Amygdala (tissue), 56 donors: Measurements from ENCODE around the gene TULP4.
"Not testable (repeated sequence)": the region's sequence is repeated elsewhere in the genome, so short reads cannot be mapped to it uniquely, and the experiment has no call there.

ENCODE experiments used
- DNase-seq, 56 donors: peaks; one replicate each; lab custom pipeline; 2025; lab: John Stamatoyannopoulos, UW

Gene TULP4

DNA sequence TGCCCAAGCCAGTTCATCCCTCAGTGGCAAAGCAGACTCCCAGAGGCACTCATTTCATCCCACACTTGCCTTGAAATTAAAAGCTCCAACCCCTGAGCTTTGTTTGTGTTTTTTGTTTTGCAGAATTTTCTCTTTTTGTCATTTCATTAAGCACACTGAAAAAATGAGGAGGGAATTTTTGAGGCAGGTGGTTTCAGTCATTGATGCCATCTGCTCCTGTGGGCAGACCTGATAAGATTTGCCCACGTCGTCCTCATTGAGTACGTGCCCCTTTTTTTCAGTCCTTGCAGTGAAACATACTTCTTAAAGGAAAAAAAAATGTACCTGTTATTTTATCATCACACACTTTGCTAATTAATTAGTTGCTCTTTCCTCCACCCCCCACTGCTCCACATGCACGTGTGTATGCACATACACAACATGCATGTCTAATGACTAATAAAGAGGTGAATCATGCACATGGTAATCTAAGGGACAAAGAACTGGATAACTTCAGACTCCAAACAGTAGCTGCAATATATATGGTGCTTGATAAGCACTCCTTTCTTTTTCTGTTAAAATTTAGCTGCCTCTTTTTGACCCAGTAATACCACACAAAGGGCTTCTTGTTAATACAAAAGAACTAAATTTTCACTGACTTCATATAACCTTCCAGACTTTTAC is 145.5 kb downstream of the TULP4 start:
- DNase-seq, result no peak

DNA sequence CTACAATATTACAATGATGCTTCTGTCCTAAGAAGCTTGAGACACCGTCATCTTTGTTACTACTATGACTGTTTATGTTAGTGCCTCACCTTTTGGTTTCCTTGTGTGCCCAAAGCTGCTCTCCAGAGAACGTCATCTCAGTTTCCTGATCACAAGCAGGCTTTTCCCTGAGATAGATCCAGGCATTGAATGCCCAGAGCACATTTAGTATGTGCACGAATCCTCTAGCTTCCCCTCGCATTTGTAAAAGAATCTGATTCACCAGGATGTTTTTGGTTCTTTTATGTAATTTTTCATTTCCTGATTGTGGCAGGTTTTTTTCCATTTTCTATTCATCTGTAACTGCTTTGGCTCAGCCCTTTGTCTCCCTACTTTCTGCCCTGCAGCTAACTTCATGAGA is 147.5 kb downstream of the TULP4 start:
- DNase-seq, result no peak

DNA sequence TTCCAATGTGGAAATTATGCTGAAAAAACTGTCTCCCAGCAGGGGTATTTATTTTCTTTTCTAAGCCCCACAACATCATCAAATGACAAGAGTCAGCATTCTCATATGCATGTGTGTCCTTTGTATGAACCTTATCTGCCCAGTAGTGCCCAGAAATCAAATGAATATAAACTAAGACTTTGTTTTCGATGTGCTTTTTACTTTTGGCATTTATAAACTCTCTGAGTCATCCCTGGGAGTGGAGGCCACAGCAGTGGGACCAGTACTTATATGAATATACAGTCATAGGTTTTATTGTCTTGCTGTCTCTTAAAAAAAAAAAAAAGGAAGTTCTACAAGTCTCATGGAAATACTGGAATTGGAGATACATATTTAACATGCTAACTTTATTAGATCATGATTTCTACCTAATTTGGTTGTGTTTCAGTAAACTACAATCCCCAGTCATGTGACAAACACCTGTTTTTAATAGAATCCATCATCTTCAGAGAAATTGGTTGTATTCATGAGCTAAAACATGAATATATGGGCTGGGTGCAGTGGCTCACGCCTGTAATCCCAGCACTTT is 148.4 kb downstream of the TULP4 start:
- no peak for DNase-seq

DNA sequence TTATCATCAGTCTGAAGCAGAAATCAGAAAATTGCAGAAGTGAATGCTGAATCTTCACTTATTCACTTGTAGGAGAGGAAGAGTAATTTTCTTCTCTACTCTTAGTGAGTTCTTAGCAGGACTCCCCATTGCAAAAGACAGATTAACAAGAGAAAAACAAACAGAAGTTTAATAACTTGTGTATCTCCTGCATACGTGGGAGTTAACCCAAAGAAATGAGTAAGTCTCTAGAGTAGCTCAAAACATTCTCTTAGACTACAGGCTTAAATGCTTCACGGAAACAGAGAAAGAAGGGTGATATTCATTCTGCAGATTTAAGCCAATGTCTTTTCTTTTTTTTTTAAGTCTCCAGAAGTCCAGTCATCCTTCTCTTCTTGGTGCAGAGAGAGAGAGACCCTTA is 149.7 kb downstream of the TULP4 start:
- no peak for DNase-seq

DNA sequence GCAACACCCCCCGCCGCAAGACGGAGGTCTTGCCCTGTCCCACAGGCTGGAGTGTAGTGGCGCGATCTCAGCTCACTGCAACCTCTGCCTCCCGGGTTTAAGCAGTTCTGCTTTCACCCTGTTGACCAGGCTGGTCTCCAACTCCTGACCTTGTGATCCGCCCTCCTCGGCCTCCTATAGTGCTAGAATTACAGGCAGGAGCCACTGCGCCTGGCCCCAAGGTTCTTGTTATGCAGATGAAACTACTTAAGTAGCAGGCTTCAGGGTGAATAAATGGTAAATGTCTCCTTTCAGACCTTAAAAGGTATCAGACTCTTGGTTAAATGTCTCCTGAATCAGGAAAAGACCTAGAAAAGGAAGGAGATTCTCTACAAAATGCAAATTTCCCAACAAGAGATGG is 152.2 kb downstream of the TULP4 start:
- DNase-seq, result no peak

DNA sequence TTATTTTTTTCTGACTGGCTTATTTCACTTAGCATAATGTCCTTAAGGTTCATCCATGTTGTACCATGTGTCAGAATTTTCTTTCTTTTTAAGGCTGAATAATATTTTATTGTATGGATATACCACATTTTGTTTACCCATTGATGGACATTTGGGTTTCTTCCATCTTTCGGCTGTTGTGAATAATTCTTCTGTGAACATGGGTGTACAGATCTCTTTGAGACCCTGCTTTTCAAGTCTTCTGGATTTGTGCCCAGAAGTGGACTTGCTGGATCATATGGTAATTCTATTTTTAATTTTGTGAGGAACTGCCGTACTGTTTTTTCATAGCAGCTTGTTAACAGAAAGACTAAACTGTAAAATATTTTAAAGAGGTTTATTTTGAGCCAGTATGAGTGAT is 153.0 kb downstream of the TULP4 start:
- DNase-seq, result no peak

DNA sequence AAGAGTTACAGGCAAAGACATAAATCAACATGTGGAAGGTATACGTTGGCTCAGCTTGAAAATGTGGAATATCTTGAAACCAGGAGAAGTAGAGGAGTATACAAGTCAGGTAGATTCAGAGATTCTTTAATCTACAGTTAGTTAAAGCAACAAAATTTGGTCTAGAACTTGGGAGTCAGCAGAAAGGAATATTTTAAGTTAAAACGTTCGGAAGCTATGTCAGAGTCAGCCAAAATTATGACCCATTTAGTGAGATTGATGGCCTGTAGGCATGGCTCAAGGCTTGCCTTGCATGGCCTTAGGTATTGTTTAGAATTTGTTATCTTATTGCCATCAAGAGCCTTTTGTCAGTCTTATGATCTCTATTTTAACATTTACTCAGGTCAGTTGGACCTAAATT is 153.5 kb downstream of the TULP4 start:
- DNase-seq, result no peak

DNA sequence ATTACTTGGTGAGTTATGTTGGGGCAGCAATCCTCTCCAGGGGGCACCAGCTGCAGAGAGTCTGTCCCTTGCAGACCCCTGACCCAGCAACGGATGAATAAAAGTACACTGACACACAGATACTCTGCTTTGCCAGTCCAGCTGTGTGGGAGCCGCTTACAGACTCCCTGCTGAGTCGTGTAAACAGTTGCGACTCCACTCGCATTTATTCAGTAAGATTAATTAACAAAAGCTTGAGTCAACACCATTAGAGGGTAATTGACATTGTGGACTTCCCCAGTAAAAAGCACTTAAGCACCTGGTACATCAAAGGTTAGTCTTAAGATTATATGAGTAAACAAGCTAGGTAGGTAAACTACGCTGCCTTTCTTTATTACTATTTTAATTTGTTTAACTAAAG is 155.7 kb downstream of the TULP4 start:
- no peak for DNase-seq

DNA sequence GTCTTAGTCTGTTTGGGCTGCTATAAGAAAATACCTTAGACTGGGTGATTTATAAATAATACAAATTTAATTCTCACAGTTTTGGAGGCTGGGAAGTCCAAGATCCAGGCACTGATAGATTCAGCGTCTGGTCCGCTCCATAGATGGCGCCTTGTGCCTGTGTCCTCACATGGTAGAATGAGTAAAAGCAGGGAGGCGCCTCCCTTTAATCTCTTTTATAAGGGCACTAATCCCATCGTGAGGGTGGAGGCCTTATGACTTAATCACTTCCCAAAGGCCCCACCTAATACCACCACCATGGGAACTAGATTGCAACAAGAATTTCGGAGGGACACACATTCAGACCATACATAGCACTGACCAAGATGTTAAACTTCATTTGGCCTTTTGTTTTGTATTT is 156.4 kb downstream of the TULP4 start:
- no peak for DNase-seq

DNA sequence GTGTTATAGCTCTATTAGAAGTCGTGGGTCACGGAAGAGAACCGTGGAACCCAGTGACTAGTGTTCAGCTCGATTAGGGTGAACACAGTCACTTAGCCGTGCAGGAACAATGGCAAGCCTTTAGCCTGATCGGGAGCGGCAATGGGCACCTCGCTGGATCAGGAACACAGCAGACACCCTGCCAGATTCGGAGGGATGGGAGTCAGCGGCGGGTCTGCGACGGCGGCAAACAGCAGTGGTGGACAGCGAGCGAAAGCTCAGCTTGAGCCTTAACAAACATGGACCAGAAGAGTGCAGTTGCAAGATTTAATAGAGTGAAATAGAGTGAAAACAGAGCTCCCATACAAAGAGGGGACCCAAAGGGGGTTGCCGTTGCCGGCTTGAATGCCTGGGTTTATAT is 157.8 kb downstream of the TULP4 start:
- DNase-seq, result not testable (repeated sequence)

DNA sequence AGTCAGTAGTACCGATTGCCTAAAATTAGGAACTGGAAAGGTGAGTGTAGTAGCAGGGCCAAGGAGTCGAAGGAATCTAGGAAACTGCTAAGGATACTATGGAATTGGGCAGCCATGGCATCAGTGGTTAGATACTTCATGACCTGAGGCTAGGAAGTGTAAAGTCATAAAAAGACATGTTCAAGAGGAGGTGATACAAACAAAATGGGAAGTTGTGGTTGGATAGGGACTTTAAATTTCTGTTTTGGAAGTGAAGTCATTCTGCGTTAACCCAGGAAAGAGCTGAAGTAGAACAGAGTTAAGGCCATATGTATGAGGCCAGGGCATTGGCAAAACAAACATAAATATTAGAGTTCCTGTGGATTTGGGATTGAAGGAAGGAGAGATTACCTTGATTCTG is 159.1 kb downstream of the TULP4 start:
- no peak for DNase-seq

DNA sequence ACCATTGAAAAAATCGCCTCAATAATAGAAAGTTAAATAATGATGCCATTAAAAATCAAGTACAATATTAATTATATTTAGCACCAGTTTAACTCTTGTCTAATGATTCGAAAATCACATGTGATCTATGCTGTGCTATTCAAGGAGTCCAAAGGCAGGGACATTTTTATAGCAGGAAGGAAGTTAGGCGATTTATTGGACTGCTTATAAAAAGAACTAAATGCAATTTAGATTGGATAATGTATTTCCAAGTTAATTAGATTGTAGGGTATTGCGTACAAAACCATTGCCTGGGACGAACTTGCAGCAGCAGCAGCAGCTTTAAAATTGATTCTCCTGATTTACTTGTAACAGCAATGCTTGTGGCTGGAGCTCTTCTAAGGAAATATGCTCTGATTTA is 160.2 kb downstream of the TULP4 start:
- DNase-seq, result no peak

DNA sequence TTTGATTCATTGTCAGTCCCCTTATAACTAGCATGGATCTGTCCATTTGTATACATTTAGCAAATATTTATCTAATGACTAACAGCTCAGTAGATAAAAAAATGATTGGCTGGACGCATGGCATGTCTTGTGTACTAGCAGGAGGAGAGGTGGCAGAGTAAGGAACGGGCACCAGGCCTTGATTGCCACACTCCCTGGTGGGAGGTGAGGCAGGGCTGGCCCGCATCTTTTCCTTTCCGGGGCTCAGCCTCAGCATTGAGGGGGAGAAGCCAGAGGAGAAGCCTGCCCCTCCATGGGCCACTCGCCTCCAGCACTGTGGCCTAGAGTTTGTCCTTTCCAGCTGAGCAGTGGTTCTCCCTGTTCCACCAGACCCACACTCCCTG is 162.7 kb downstream of the TULP4 start:
- no peak for DNase-seq

DNA sequence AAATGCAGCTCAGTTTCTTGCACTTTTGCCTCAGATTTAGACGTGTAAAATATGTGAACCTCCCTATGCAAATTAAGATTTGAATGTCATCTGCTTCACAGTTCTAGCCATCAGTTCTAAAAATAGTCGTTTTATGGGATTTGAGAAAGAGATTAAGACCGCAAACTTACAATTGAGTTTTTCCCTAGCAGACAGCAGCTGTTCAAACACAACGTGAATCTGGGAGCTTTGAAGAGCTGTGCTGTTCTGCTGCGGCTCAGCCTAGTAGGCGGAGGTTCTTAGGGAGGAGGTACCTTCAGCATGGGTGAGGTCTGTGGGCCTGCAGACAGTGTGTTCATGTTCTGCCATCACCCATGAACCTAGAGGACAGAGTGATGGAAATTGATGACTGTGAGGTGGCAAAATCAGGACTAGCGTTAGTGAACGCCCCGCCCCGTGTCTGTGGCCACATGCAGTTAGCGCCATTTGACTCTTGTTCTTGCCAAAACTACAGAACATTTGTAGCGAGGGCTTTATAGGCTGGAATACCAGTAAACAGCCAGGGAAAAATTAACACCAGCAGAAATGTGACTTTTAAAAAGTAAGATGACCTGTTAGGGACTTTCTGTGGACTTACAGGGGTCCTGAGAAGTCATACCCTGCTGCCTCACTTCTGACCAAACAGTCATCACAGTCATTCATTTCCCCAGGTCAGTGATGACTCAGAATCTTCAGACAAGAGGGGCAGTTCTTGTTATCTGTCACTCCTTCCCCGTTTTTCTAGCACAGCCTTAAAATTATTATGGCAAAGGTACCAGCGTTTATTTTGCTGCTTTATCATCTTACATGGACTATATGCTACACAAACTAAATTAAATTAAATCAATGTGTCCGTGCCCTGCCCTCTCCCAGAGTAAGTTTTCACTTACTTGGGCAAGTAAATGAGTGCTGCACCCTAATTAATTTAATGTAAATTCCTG is 163.4 kb downstream of the TULP4 start:
- DNase-seq, result peak in 3 of 56 donors; percentile 5 to 16 (median 8)

DNA sequence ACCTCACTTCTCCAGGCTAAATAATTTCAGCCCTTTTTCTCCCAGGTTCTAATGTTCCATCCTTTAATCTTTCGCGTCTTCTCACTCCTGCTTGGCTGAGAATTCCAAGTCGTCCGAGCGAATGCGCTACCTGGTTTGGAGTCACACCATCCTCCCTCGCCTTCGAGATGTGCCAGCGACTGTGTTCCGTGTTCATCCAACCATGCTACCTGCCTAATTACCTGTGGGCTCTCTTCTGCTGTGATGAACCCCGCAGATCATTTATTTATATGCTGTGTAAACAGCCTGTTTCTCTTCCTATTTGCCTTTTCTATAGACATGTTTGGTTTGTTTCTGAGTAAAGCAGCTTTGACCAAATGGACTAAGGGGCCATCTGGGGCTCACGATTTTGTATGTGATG is 164.1 kb downstream of the TULP4 start:
- DNase-seq, result no peak

DNA sequence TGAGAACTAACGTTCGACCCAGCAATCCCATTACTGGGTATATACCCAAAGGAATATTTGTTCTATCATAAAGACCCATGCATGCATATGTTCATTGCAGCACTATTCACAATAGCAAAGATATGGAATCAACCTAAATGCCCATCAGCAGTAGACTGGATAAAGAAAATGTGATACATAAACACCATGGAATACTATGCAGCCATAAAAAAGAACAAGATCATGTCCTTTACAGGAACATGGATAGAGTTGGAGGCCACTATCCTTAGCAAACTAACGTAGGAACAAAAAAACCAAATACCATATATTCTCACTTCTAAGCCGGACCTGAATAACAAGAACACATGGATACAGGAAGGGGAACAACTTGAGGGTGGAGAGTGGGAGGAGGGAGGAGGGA is 165.5 kb downstream of the TULP4 start:
- DNase-seq, result not testable (repeated sequence)

DNA sequence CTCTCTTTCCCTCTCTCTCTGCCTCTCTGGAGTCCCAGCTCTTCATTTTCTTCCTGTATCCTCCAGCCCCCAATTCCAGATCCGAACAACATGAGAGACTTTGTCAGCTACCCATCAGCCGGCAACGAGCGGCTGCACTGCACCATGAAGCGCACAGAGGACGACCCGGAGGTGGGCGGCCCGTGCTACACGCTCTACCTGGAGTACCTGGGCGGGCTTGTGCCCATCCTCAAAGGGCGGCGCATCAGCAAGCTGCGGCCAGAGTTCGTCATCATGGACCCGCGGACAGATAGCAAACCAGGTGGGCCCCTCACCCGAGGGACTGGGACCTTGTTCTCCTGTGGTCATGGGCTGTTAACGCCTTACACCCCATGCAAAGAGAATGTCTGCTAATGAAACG is 168.7 kb downstream of the TULP4 start:
- no peak for DNase-seq

DNA sequence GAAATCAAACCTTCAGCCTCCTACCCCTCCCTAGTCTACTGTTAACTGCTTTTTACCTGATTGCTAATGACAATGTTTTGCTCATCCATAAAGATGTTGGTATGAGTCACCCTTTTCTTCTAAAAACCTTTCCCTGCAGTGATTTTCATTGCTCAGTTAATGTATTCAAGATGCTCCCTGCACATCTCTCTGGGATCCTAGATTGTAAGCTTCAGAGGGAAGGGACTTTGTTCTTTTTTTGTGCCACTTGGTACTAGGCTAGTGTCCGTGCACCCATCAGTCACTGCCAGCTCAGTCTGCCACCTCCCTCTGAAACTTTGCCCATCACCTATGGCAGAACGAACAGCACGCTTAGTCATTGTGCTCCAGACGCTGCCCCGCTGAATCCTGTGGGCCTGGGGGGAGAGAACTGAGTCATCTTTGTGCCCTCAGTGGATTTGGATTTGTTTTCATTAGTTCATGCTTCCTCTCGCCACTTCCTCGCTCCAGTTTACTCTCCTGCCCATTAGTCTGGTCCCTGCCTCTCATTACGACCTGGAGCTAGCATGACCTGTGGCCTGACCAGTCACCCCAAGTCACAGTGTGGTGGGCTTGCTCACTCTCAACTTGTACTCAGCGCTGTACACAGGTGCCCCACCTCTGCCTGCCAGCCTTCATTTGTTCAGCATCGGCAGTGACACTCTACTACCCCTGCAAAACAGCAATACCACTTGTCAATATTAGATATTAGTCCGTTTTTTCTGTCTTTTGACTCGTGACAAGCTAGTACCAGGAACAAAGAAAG is 169.6 kb downstream of the TULP4 start:
- DNase-seq, result no peak

DNA sequence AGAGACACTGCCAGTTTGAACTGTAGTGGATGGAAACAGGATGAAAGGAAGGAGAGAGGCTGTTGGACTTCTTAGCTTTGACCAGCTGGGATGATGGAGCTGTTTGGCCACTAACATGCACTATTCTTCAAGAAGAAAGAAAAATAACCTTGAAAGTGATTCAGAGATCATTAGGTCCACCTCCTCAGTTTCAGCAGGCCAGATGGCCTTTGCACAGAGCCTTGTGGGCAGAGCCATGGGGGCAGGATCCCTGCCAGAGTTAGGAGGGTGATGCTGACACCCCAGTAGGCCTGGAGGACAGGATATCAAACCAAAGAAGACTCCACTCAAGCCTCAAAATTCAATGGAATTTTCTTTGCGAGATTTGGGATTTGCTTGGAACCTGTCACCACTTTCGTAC is 173.2 kb downstream of the TULP4 start:
- no peak for DNase-seq

DNA sequence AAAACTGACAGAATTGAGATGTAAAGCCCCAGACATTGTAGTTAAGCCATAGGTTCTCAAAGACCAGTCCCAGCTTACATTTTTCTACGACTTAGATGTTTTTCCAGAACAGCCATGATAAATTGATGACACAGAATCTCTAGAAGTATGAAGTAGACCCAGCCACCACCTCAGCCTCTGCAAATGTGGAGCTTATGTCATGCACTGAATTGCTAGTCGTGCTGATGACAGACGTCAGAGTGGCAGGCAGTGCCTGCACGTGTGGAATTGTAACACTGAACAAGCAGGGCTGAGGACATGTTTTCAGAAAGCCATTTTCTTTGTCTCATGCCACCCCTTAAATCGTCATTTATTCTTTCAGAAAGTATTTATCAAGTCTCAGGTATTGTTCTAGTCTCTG is 175.2 kb downstream of the TULP4 start:
- DNase-seq, result no peak

DNA sequence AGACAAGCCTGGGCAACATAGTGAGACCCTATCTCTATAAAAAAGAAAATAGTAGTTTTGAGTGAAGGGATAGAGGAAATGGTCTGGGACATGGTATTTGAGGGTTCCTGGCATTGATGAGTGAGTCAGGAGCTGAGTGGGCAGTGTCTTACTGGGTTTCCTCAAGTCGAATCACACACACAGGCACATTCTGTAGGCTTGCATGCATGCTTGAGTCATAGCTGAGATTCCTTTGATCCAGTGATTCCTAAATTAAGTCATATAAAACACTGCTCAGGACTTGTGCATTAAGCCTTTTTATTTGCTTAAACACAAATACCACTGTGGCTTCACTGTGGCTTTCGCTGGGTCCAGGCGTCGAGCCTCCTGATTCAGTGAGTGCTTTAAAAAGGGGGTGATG is 175.8 kb downstream of the TULP4 start:
- DNase-seq, result peak in 3 of 56 donors; percentile 11 to 25 (median 21)
